Ramos (cell line): ENCODE measurements around the gene HDAC4.

Source experiments
- in situ Hi-C: fragments of 300-500 bp; cut with MboI; formaldehyde crosslinking; loops from one replicate; pipeline ENCODE4 v1.14.3; 2022; ENCODE audit warnings: low sequenced_read_pairs; ENCODE audit not compliant: unreplicated experiment

HDAC4 gene

GRCh38 chr2:239429473-239430350 lies 28.9 kb upstream of the HDAC4 start:
- in situ Hi-C loops, result no loop called here

- in situ Hi-C loops, result no loop called here
Measured at GRCh38 chr2:239425631-239426030, 24.8 kb upstream of the HDAC4 start.

GRCh38 chr2:239424337-239425045 lies 23.7 kb upstream of the HDAC4 start:
- in situ Hi-C loops, result no loop called here

GRCh38 chr2:239423551-239423950 lies 22.7 kb upstream of the HDAC4 start:
- in situ Hi-C loops, result no loop called here

- in situ Hi-C loops, result no loop called here
Measured at GRCh38 chr2:239421851-239422250, 21.0 kb upstream of the HDAC4 start.

- in situ Hi-C loops, result no loop called here
Measured at GRCh38 chr2:239420082-239420481, 19.3 kb upstream of the HDAC4 start.

- in situ Hi-C loops, result no loop called here
Measured at GRCh38 chr2:239418918-239419317, 18.1 kb upstream of the HDAC4 start.

- in situ Hi-C loops, result no loop called here
Measured at GRCh38 chr2:239412905-239413603, 12.2 kb upstream of the HDAC4 start.

- in situ Hi-C loops, result no loop called here
Measured at GRCh38 chr2:239411549-239412319, 10.9 kb upstream of the HDAC4 start.

GRCh38 chr2:239411117-239411516 lies 10.3 kb upstream of the HDAC4 start:
- in situ Hi-C loops, result no loop called here

- in situ Hi-C loops, result no loop called here
Measured at GRCh38 chr2:239409976-239410375, 9.2 kb upstream of the HDAC4 start.

- in situ Hi-C loops, result no loop called here
Measured at GRCh38 chr2:239407112-239407511, 6.3 kb upstream of the HDAC4 start.

GRCh38 chr2:239406316-239406995 lies 5.6 kb upstream of the HDAC4 start:
- in situ Hi-C loops, result no loop called here

GRCh38 chr2:239405071-239405470 lies 4.3 kb upstream of the HDAC4 start:
- in situ Hi-C loops, result no loop called here

GRCh38 chr2:239402666-239403065 lies 1.8 kb upstream of the HDAC4 start:
- in situ Hi-C loops, result no loop called here

GRCh38 chr2:239401881-239402233 lies 1.0 kb upstream of the HDAC4 start:
- in situ Hi-C loops, result no loop called here

- in situ Hi-C loops, result no loop called here
Measured at GRCh38 chr2:239401067-239401880, 454 bp upstream of the HDAC4 start.

- in situ Hi-C loops, result no loop called here
Measured at GRCh38 chr2:239399921-239400595, 762 bp downstream of the HDAC4 start.
